Measurements from ENCODE around the gene FCGR1A.
"Not testable (repeated sequence)": the region's sequence is repeated elsewhere in the genome, so short reads cannot be mapped to it uniquely, and the experiment has no call there.

DNA sequence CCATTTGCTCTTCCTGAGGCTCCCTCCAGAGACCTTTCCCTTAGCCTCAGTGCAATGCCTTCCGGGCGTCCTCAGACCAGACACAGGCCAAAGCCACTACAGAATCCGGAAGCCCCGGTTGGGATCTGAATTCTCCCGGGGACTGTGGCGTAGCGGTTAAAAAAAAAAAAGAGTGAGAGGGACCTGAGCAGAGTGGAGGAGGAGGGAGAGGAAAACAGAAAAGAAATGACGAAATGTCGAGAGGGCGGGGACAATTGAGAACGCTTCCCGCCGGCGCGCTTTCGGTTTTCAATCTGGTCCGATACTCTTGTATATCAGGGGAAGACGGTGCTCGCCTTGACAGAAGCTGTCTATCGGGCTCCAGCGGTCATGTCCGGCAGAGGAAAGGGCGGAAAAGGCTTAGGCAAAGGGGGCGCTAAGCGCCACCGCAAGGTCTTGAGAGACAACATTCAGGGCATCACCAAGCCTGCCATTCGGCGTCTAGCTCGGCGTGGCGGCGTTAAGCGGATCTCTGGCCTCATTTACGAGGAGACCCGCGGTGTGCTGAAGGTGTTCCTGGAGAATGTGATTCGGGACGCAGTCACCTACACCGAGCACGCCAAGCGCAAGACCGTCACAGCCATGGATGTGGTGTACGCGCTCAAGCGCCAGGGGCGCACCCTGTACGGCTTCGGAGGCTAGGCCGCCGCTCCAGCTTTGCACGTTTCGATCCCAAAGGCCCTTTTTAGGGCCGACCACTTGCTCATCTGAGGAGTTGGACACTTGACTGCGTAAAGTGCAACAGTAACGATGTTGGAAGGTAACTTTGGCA lies 50.0 kb downstream of the FCGR1A start:
- TF ChIP-seq, protein P1, sequence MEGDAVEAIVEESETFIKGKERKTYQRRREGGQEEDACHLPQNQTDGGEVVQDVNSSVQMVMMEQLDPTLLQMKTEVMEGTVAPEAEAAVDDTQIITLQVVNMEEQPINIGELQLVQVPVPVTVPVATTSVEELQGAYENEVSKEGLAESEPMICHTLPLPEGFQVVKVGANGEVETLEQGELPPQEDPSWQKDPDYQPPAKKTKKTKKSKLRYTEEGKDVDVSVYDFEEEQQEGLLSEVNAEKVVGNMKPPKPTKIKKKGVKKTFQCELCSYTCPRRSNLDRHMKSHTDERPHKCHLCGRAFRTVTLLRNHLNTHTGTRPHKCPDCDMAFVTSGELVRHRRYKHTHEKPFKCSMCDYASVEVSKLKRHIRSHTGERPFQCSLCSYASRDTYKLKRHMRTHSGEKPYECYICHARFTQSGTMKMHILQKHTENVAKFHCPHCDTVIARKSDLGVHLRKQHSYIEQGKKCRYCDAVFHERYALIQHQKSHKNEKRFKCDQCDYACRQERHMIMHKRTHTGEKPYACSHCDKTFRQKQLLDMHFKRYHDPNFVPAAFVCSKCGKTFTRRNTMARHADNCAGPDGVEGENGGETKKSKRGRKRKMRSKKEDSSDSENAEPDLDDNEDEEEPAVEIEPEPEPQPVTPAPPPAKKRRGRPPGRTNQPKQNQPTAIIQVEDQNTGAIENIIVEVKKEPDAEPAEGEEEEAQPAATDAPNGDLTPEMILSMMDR (IDR thresholded peaks at IDR 0.05): not testable (repeated sequence)
- not testable (repeated sequence) for TF ChIP-seq POLR2A (IDR thresholded peaks at IDR 0.05)

All from stomach (tissue), 4 donors.